Thyroid gland (tissue), 4 donors: ENCODE measurements around the gene OR8A1.

ENCODE experiments used
- CTCF ChIP-seq, 6 experiments: fragments of 200-600 bp in 3 of 6; fragments of 450-650 bp in 3 of 6; sonication (generic) in 3 of 6; IDR thresholded peaks; one replicate each; pipeline ENCODE4 v1.5.1; 2016 to 2019; ENCODE audit warnings: antibody characterized with exemption in 6 of 6, mild to moderate bottlenecking in 2 of 6, inconsistent platforms in 1 of 6, moderate library complexity in 1 of 6
- POLR2A ChIP-seq, 2 donors: fragments of 450-650 bp; IDR thresholded peaks; one replicate each; pipeline ENCODE4 v1.6.1; 2017; ENCODE audit warnings: antibody characterized with exemption in 2 of 2, mild to moderate bottlenecking in 2 of 2, moderate library complexity in 1 of 2

GRCh38 chr11:124591430-124591829 is 21.6 kb downstream of the OR8A1 start:
- TF ChIP-seq CTCF (IDR thresholded peaks at IDR 0.05), result no peak
- TF ChIP-seq POLR2A (IDR thresholded peaks at IDR 0.05), result no peak
